Psoas muscle (tissue), 8 donors: ENCODE data around the gene NTRK1. TPM values are rescaled to one million over a fixed set of nuclear protein-coding genes. Genes with fewer than 3 reads are reported as not detected.

ENCODE experiments used
- ATAC-seq, 4 donors: fragments of 200-7000 bp; cut with Tn5 transposase; one replicate each; pipeline ENCODE4 v1.9.1; 2020; ENCODE audit warnings: moderate library complexity in 3 of 4, mild to moderate bottlenecking in 2 of 4
- DNase-seq, 2 donors: peaks; one replicate each; pipeline ENCODE4 v3.0.0-alpha.2; 2020
- H3K27ac ChIP-seq: fragments of 200-600 bp; one replicate; pipeline ENCODE4 v1.8.0; 2022
- H3K27me3 ChIP-seq, 3 donors: fragments of 200-600 bp in 1 of 3; one replicate each; pipeline versions ENCODE4 v1.6.1 to v1.8.0; 2013 to 2022; ENCODE audit warnings: low read length in 2 of 3, mild to moderate bottlenecking in 2 of 3, moderate library complexity in 1 of 3; ENCODE audit not compliant: insufficient read depth in 3 of 3
- H3K36me3 ChIP-seq, 2 donors: fragments of 200-600 bp in 1 of 2; one replicate each; pipeline versions ENCODE4 v1.6.1 to v1.8.0; 2013 to 2022; ENCODE audit warnings: low read depth in 1 of 2, mild to moderate bottlenecking in 1 of 2, moderate library complexity in 1 of 2; ENCODE audit not compliant: insufficient read depth in 1 of 2
- H3K4me1 ChIP-seq: fragments of 200-600 bp; one replicate; pipeline ENCODE4 v1.8.0; 2022
- H3K4me3 ChIP-seq: fragments of 200-600 bp; one replicate; pipeline ENCODE4 v1.8.0; 2022; ENCODE audit warnings: mild to moderate bottlenecking
- H3K9me3 ChIP-seq: fragments of 200-600 bp; one replicate; pipeline ENCODE4 v1.8.0; 2022
- WGBS, 3 donors: extraction: QIAGEN DNeasy Blood & Tissue Kit; methylation state at CpG; one replicate each; pipeline versions ENCODE4 v1.1.6 to v1.1.7; 2013; 5-methylcytosine and 5-hydroxymethylcytosine counted together
- intact Hi-C, 2 donors: fragments of 100-400 bp; cut with DNase I; formaldehyde crosslinking; loops; one replicate each; pipeline versions ENCODE4 v1.11.0 to v1.14.2; 2022
- polyA plus RNA-seq, 3 donors: library from polyadenylated mRNA; stranded (reverse); fragments of 200-250 nt; gene quantifications; one replicate each; pipeline ENCODE4 v1.2.3, GENCODE V29; 2013
- total RNA-seq, 4 donors: library from RNA; stranded (reverse); fragmentation: NEBNext Ultra II Directional in 2 of 4; extraction: Animal tissue kit (Norgen Biotek cat#: 25700) in 2 of 4; gene quantifications; one replicate each; pipeline versions ENCODE4 v1.2.1 to v1.2.4, GENCODE V29; 2021 to 2023
- TF ChIP-seq, protein P1 (sequence below): fragments of 200-600 bp; IDR thresholded peaks from one replicate; pipeline ENCODE4 v1.8.0; 2022; ENCODE audit warnings: antibody characterized with exemption
- donor health status: healthy with polysubstance abuse.
- donor health status: DM: no; HTN: no; CAD: no; lungs with moderate emphysema.
- donor health status: Bipolar disorder and iron deficiency.
- donor health status: healthy.
- donor health status: DM: yes; HTN: yes; CAD: no.
- donor health status: DM: no; HTN: no; CAD: no.
- donor health status: DM: no; HTN: no; CAD: no.
- donor health status: DM: yes; HTN: yes; CAD: no.

NTRK1 gene
- total and polyA plus RNA-seq, 7 donors: 0.07 to 0.92 (median 0.44) TPM

DNA sequence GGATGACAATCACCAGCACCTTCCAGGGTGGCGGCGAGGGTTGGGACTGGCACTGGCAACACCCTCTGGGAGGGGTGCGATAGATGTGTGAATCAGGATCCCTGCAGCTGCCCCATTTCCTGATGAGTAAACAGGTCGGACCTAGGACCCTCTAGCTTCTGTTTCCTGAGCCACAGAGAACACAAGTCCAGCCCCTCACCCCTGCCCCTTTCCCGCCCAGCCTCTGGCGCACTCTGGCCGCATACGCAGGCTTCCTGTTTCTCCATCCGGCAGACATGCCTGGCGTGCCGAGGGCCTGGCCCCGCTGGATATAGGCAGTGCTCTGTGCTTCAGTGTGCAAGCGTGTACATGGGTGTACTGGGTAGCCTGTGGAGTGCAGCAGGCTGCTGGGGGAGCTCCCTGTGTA is 37.5 kb downstream of the NTRK1 start:
- H3K36me3 ChIP-seq: no peaks in the 10 kb centered on the region
- intact Hi-C loops: no loop called here
- H3K4me3 ChIP-seq: peak overlapping the region; percentile 34
- H3K27me3 ChIP-seq: peaks cover 0 to 26% (median 0%) of the 10 kb centered on the region in 3 donors
- ATAC-seq (peak in 3 of 4 donors; percentile 35 to 43 (median 35)), DNase-seq (peak; percentile 55 to 76)
- peak overlapping the region; percentile 76 for H3K27ac ChIP-seq
- TF ChIP-seq, protein P1, sequence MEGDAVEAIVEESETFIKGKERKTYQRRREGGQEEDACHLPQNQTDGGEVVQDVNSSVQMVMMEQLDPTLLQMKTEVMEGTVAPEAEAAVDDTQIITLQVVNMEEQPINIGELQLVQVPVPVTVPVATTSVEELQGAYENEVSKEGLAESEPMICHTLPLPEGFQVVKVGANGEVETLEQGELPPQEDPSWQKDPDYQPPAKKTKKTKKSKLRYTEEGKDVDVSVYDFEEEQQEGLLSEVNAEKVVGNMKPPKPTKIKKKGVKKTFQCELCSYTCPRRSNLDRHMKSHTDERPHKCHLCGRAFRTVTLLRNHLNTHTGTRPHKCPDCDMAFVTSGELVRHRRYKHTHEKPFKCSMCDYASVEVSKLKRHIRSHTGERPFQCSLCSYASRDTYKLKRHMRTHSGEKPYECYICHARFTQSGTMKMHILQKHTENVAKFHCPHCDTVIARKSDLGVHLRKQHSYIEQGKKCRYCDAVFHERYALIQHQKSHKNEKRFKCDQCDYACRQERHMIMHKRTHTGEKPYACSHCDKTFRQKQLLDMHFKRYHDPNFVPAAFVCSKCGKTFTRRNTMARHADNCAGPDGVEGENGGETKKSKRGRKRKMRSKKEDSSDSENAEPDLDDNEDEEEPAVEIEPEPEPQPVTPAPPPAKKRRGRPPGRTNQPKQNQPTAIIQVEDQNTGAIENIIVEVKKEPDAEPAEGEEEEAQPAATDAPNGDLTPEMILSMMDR: no peak
- peaks cover 17% of the 10 kb centered on the region for H3K4me1 ChIP-seq
- 51 to 60% (median 54%) methylated on average over 8 to 13 of the region's 13 CpGs for WGBS, 3 donors
- H3K9me3 ChIP-seq: no peaks in the 10 kb centered on the region

DNA sequence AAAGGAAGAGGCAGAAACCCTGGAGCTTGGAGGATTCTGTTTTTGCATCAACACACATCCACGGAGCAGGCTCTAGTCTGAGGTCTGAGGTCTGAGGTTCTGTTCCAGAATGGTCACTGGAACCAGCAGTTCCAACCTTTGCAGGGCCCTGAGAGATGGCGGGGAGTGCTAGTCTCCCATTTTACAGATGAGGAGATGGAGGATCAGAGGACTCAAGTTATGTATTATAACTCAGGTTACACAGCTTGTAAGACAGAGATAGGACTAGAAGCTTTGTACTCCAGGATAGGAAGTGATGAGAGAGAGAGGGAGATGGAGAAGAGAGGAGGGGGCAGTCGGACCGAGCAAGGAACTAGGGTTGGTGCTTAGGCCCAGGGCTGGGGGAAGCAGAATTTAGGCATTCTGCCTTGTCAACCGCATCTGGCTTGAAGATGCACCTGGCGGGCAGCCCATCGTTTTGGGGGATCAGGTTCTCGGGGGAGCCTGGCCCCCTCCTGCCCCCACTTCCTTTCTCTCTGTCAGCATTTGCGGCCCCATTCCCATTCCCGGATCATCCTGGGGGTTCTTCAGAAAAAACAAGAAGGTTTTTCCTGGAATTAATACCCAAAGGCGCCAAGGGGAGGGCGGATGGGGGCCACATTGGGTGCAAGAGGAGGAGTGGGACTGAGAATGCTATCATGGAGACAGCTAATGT is 38.5 kb downstream of the NTRK1 start:
- Histone ChIP-seq H3K27ac (peak overlapping the region; percentile 46), H3K9me3 (no peaks in the 10 kb centered on the region), H3K4me1 (peaks cover 17% of the 10 kb centered on the region), H3K4me3 (no peak overlapping the region), H3K36me3 (no peaks in the 10 kb centered on the region), H3K27me3 (peaks cover 0 to 17% (median 0%) of the 10 kb centered on the region in 3 donors)
- intact Hi-C loops: no loop called here
- 67 to 69% (median 68%) methylated on average over 12 of the region's 12 CpGs for WGBS, 3 donors
- TF ChIP-seq, protein P1: no peak
- ATAC-seq: no peak
- DNase-seq: peak in 1 of 2 donors; percentile 23

DNA sequence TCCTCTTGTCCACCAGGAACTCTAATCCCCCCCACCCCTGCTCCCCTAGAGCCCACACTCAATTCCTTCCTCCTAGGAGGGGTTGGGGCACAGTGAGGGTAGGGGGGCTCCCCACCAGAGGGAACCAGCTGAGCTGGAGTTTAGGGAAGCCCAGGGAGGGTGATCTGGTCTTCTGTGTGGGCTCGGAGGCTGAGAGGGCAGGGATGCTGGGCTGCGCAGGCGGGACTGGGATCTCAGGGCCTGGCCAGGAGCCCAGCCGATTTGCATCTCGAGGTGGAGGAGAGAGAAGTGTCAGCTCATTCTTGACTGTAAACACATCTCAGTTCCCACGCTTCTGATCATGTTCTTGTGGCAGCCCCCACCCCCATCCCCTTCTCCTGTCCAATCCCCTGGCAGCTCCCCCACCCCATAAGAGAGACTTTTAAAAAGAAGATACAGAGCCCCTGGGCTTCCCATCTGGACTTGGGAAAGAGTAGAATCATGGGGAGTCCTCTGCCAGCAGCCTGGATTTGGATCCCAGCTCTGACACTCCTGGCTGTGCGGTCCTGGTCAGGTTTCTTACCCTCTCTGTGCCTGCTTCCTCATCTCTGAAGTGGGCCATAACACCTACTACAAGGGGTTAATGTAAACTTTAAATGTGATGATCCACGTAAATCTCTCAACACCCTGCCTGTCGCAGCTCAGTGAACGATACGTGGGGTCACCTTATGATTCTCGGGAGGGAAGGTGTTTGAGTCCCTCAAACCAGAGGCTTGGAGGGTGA is 39.5 kb downstream of the NTRK1 start:
- H3K4me3 ChIP-seq: no peak overlapping the region
- no peaks in the 10 kb centered on the region for H3K36me3 ChIP-seq
- 42 to 53% (median 50%) methylated on average over 12 of the region's 12 CpGs for WGBS, 3 donors
- TF ChIP-seq, protein P1: no peak
- intact Hi-C loops: no loop called here
- peak in 1 of 2 donors; percentile 34 for DNase-seq
- no peak overlapping the region for H3K27ac ChIP-seq
- H3K9me3 ChIP-seq: no peaks in the 10 kb centered on the region
- no peak for ATAC-seq
- peaks cover 0 to 17% (median 0%) of the 10 kb centered on the region in 3 donors for H3K27me3 ChIP-seq
- peaks cover 17% of the 10 kb centered on the region for H3K4me1 ChIP-seq

DNA sequence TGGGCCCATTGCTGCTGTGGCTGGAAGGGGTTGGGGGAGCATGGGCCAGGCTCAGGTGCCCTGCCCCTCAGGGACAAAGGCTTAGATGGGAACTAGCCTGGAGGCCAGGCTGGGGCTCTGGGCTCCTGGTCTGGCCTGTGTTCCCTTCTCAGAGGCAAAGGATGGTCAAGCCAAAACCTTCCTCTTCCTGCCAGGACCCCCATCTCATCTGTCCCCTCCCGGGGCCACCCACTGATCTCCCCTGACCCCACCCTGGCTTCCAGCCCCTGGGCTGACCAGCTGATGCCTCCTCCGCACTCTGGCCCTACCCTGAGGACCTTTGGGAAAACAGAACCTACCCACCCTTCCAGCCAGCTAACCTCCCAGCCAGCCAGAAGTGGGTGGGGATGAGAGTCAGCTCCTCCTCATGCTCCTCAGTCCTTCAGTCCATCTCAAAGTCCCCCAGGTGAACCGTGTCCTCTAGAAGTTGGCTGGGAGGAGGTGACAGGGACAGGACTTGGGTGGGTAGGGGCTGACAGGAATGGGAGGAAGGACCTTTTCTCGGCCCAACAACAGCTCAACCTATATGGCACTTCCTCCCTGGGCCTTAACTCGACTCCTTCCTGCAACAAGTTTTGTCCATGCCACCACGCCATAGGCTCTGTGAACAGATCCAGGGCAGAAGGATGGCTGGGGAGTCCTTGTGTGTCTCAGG is 40.4 kb downstream of the NTRK1 start:
- Histone ChIP-seq H3K27ac (no peak overlapping the region), H3K36me3 (no peaks in the 10 kb centered on the region), H3K9me3 (no peaks in the 10 kb centered on the region), H3K27me3 (peaks cover 0 to 17% (median 0%) of the 10 kb centered on the region in 3 donors), H3K4me3 (no peak overlapping the region), H3K4me1 (peaks cover 17% of the 10 kb centered on the region)
- intact Hi-C loops: no loop called here
- DNase-seq (peak in 1 of 2 donors; percentile 41), ATAC-seq (no peak)
- WGBS, 3 donors: 49 to 67% (median 52%) methylated on average over 6 of the region's 6 CpGs
- TF ChIP-seq, protein P1: no peak
